GM20000 (cell line): Measurements from ENCODE around the gene APOL4.
"Not testable (repeated sequence)": the region's sequence is repeated elsewhere in the genome, so short reads cannot be mapped to it uniquely, and the experiment has no call there.

Source experiments
- DNase-seq: peaks from one replicate; pipeline ENCODE4 v3.0.0; 2012; ENCODE audit warnings: low spot score
- CTCF ChIP-seq: IDR thresholded peaks from 2 replicates; pipeline ENCODE4 v1.5.1; 2012; ENCODE audit warnings: mild to moderate bottlenecking, control low read depth; ENCODE audit errors: extremely low read depth, missing control alignments

Gene APOL4

GRCh38 chr22:36160499-36160942 is 41.1 kb downstream of the APOL4 start, which contains the start of gene APOL3:
Gene APOL3 (minus strand): TSS chr22:36160755. CDS start chr22:36149055, 11,700 bp downstream.
- peak; percentile 29 for DNase-seq
- no peak for TF ChIP-seq CTCF

GRCh38 chr22:36156515-36157419 is 44.8 kb downstream of the APOL4 start:
- DNase-seq, result peak; percentile 25
- TF ChIP-seq CTCF, result no peak

- no peak for DNase-seq
- no peak for TF ChIP-seq CTCF
These were observed 45.5 kb downstream of the APOL4 start for GRCh38 chr22:36156119-36156514.

GRCh38 chr22:36155702-36156101 is 45.9 kb downstream of the APOL4 start:
- no peak for TF ChIP-seq CTCF
- DNase-seq, result no peak

GRCh38 chr22:36154423-36154945 is 47.1 kb downstream of the APOL4 start:
- DNase-seq, result no peak
- no peak for TF ChIP-seq CTCF

- TF ChIP-seq CTCF, result no peak
- no peak for DNase-seq
These were observed 47.8 kb downstream of the APOL4 start for GRCh38 chr22:36153501-36154422.

GRCh38 chr22:36152821-36153220 is 48.8 kb downstream of the APOL4 start:
- DNase-seq, result not testable (repeated sequence)
